ENCODE measurements around the gene PRRT2.

- TF ChIP-seq CTCF (IDR thresholded peaks at IDR 0.05) (no peak), POLR2A (IDR thresholded peaks at IDR 0.05) (no peak)
Measured at GRCh38 chr16:29845656-29846055, 33.7 kb downstream of the PRRT2 start.

Measured in right lobe of liver (tissue), 4 donors.